CD4-positive, alpha-beta T cell treated with Interleukin-6 at 100 ng/mL for 8 hours (primary cell): ENCODE results near the gene IP6K1.
"Not testable (repeated sequence)": the region's sequence is repeated elsewhere in the genome, so short reads cannot be mapped to it uniquely, and the experiment has no call there.

Experiments
- DNase-seq: peaks from one replicate; pipeline ENCODE4 v3.0.0-alpha.2; 2020; ENCODE audit warnings: mixed read lengths, low spot score

IP6K1 gene

DNA sequence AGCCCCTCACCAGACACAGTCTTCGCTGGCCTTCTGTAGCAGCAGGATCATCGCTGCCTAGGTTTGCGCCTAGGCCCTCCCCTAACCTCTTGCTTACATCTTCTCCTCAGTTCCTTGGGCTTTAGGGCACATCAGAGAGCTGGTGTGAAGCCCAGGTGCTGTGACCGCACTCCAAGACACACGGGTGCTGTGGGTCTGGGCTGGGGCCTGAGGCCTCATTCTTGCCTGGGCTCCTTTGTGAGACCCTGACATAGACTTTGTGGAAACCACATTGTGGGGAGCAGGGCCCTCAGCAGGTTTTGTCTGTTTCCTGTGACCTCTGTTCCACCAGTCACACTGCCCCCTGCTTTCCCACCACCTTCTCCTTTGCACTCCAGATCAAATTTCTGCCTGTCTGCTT lies 74.9 kb downstream of the IP6K1 start:
- DNase-seq, result no peak

DNA sequence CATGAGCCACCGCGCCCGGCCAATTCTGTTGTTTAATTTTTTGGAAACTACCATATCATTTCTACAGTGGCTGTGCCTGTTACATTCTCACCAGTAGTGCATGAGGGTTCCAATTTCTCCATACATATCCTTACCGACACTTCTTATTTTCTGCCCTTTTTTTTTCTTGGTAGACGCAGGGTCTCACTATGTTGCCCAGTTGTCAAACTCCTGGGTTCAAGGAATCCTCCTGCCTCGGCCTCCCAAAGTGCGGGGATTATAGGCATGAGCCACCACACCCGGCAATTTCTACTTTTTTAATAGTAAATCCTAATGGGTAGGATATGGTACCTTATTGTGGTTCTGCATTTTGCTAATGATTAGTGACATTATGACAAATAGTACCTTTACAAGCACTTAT lies 76.5 kb downstream of the IP6K1 start:
- no peak for DNase-seq

GRCh38 chr3:49707113-49707480 lies 79.2 kb downstream of the IP6K1 start:
- no peak for DNase-seq

- no peak for DNase-seq
Measured at GRCh38 chr3:49706456-49707112, 79.8 kb downstream of the IP6K1 start.

DNA sequence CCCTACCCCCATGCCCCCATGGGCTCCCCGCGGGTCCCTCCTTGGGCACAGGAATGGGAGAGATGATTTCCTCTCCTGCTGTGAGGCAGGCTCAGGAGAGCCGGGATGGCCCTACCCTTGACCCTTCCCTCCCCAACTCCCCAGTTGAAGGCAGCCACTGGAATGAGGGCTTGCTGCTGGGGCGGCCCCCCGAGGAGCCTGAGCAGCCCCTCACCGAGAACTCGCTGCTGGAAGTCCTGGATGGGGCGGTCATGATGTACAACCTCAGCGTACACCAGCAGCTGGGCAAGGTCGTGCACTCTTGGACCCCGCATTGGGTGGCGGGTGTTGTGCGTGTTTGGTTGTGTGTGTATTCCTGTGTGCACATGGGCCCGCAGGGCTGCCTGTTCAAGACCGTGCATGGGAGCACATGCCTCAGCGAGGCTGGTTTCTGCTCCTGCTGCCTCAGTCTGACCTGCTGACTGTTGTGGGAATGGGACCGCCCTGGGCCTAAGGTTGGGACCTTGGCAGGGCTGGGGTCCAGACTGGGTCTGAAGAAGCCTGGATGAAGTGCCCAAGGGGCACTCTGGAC lies 80.9 kb downstream of the IP6K1 start:
- DNase-seq, result no peak

- DNase-seq, result no peak
Measured at GRCh38 chr3:49704629-49705028, 81.7 kb downstream of the IP6K1 start.

DNA sequence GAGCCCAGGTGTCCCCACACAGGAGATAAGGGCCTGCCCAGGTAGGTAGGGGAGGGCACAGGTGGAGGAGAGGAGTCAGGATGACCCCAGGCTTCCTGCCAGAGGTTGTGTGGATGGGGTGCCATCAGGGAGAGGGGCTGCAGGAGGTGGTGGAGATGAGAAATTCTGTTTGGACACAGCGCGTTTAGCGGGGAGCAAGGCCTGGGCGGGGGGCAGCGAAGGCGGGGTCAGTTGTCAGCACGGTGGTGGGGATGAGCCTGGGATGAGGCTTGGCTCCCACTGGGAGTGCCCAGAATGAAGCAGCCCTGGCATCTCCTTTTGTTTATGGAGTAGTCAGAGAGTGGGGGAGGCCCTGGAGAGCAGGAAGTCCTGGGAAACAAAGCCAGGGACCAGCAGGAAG lies 82.4 kb downstream of the IP6K1 start:
- no peak for DNase-seq

- peak; percentile 60 for DNase-seq
Measured at GRCh38 chr3:49703443-49703927, 82.9 kb downstream of the IP6K1 start.

DNA sequence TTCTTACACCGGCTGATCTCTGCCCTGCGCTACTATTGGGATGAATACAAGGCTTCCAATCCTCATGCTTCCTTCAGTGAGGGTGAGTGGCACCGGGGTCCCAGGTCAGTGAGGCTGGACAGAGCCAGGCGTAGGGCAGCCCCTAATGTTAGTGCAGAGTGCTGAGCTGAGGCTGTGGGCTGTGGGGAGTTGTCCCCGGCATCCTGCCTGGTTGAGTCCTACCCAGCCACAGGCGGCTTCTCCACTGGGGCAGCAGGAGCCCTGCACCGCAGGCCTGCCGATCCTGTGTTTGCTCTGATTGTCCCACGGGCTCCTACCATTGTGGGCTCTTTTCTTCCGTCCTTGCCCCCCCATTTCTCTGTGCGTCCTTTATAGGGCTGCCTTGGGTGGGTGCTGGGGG lies 83.7 kb downstream of the IP6K1 start:
- no peak for DNase-seq

DNA sequence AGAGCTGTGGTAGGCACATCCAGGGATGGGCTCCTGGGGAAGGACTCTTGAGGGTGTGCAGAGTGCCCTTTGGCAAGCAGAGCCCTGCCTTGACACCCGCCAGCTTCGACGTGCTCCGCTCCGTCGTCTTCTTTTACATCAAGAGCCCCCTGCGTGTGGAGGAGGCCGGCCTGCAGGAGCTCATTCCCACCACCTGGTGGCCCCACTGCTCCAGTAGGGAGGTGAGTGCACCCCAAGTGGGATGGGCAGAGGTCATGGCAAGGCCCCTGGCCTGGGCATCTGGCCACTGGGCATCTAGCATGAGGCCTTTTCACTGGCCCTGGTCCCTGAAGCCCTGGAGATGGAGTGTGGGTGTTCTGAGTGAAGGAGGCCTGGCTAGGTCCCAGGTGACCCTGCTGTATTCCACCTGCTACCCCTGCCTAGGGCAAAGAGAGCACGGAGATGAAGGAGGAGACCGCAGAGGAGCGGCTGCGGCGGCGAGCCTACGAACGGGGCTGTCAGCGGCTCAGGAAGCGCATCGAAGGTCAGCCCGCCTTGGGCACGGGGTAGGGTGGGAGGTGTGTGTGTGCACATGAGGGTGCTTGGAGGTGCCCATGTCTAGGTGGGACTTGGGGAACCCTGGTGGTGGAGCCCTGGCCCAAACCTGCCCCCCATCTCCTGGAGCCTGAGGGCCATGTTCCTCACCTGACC lies 84.8 kb downstream of the IP6K1 start:
- DNase-seq, result no peak

DNA sequence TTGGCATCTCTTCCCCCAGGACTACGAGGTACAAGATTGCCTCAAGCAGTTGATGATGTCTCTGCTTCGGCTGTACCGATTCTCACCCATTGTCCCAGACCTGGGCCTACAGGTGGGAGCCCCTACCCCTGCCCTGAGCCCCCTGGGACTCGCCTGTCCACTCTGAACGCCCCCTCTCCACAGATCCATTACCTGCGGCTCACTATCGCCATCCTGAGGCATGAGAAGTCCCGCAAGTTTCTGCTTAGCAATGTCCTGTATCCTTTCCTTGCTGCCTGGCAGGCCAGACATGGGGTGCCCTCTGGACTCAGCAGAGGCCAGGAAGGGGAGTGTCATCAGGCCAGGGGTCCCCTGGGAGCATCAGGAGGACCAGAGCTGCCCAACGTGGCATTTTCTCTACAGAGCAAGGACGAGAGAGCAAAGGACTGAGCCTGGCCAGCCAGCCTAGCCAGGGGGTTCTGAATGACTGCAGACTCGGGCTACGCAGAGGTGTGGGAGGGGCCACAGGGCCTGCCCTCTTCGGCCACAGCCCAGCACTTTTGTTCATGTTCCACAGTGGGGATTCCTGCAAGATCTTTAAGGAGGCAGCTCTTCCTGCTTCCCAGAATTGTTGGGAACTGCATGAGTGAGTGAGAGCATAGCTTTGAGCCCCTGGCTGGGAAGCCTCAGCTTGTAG lies 85.8 kb downstream of the IP6K1 start:
- no peak for DNase-seq

DNA sequence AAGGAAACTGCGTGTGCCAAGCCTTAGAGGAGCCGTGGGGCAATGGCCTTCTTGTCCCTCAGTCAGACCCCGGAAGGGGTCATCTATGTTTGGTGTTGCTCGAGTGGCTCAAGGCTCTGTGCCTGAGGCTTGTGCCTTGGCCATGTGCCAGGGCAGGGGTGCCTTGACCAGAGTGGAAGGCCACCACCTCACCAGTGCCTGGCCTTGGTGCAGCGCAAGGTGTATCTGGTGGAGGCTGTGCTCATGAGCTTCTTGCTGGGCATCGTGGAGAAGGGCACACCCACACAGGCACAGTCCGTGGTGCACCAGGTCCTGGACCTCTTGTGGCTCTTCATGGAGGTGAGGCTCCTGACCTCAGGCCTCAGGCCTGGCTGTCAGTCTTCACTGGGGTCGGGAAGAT lies 86.3 kb downstream of the IP6K1 start:
- no peak for DNase-seq

- DNase-seq, result no peak
Measured at GRCh38 chr3:49699281-49699979, 86.9 kb downstream of the IP6K1 start.

- not testable (repeated sequence) for DNase-seq
Measured at GRCh38 chr3:49695350-49696015, 90.9 kb downstream of the IP6K1 start.

GRCh38 chr3:49694409-49695070 lies 91.8 kb downstream of the IP6K1 start:
- not testable (repeated sequence) for DNase-seq

DNA sequence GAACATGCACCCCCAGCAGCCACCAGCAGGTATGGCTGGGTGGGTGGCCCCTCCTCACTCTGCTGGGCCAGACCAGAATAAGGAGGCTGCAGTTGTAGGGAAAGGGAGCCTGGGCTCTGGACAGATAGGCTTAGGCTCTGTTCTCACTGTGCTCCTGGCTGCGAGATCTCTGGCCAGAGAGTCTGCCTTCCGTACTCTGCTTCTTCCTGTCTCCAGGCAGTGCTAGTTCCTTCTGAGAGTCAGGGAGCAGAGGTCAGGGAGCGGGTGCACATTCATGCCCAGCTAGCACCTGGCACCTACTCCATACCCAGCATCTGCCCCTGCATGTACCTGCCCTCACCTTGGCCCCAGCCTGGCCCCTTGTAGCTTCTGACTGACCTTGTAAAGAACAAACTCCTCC lies 94.9 kb downstream of the IP6K1 start:
- not testable (repeated sequence) for DNase-seq

DNA sequence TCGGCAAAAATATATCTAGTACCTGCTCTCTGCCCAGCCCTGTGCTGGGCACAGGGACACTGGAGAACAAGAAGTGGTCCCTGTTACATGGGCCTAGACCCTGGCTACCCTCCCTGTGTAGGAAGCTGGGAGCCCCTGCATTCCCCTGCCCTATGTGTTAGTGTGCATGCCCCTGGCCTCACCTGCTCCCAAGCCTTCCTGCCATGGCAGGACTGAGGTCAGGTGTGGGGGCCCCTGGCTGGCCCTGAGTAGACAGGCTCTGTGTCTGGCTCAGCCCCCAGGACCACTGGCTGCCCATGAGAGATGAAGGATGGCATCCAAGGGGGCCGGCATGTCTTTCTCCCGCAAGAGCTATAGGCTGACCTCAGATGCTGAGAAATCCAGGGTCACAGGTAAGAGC lies 95.5 kb downstream of the IP6K1 start:
- not testable (repeated sequence) for DNase-seq

DNA sequence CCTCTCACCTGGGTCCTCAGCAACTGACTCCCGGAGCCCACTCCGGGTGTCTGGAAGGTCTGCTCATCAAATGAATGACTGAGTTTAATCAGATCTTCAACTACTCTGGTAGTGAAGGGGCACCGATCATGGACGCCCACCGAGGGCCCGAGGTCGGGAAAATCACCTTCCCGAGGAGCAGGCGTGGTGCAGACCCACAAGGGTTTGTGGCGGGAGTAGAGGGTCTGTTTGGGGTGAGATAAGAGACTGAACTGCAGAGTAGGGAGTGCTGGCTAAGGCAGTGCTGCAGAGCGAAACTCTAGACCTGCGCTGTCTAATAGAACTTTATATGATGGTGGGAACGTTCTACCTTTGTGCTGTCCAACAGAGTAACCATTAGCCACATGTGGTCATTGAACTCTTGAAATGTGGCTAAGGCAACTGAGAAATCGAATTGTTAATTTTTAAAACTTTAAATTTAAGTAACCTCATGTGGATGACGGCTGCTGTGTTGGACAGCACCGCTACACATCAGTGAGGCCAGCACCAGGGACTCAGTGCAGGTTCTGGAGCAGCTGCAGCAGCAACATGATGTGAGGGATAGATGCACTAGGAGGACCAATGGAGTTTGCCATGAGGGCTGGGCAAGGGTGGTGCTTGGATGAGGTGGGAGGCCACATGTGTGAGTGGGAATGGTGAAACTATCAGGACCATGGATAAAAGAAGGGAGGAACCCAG lies 96.3 kb downstream of the IP6K1 start:
- not testable (repeated sequence) for DNase-seq

GRCh38 chr3:49689046-49689907 lies 97.1 kb downstream of the IP6K1 start, which contains the start of the genes MST1 and RNF123:
TSS of gene MST1 (minus strand) at chr3:49689474. CDS start at chr3:49688691, 783 bp downstream.
TSS of gene RNF123 (plus strand) at chr3:49689557. CDS start at chr3:49691166, 1,609 bp downstream.
- peak; percentile 89 for DNase-seq
